Measurements from ENCODE around the gene CREB3L2.

CREB3L2 gene

GRCh38 chr7:137891016-137891655 is 110.8 kb downstream of the CREB3L2 start:
- no peak for DNase-seq

DNA sequence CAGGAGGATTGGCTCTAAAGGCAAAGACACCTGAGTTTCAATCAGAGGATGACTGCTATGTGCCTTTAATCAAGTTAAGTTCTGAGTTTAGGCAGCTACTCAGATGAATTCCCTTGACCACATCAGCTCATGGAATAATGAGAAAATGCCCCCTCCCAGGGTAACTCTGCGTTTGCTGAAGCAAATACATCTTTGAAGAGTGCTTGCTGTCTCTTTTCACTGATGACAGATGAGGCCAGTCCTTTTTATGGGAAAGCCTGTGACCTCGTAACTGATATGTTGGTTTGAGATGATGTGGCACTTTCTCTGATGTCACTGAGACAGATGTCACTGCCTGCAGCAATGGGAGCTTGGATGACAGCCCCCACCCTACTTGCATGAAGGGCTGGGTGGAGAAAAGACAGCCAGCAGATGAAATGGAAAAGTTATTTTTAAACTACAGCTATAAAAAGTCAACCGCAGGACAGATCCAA is 111.4 kb downstream of the CREB3L2 start:
- DNase-seq, result no peak

DNA sequence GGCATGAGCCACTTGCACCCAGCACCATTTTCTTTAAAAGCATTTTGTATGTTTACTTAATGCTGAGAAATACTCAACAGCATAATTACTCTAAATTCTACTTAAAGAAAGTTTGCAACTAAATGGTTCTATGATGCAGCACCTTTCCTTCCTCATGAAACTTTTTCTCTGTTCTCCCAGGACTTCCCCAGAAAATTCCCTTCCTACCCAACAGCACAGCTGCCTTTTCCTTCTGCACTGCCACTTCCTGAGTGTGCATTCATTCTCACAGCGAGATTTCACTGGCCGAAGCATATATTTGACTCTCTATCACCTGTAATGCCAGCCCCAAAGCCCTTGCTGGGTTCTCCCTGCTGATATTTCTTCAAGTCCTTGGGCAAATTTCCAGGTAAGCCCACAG is 113.6 kb downstream of the CREB3L2 start:
- no peak for DNase-seq

- no peak for DNase-seq
These were observed 115.1 kb downstream of the CREB3L2 start for GRCh38 chr7:137886746-137887145.

- DNase-seq, result no peak
These were observed 115.6 kb downstream of the CREB3L2 start for GRCh38 chr7:137886281-137886680.

GRCh38 chr7:137885678-137886077 is 116.2 kb downstream of the CREB3L2 start:
- DNase-seq, result no peak

- DNase-seq, result no peak
These were observed 119.1 kb downstream of the CREB3L2 start for GRCh38 chr7:137882806-137883205.

GRCh38 chr7:137882261-137882668 is 119.6 kb downstream of the CREB3L2 start:
- DNase-seq, result no peak

GRCh38 chr7:137881607-137882260 is 120.2 kb downstream of the CREB3L2 start:
- DNase-seq, result no peak

DNA sequence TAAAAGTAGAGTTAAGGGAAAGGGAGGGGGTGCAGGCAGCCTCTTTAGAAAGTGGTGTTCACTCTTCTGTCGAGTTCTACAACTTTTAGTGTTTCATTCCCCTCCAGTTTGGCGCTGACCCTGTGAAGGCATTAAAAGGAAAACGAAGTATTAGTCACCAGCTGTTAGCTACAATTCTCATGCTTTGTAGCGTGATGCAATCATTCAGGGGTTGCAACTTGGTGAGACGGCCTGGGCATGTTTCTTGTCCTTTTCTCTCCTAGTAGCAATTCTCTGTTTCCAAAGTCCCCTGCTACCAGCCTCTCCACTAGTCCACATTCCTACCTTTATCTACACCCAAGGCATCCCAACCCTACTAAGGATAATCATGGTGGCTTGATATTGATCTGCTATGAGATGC is 121.5 kb downstream of the CREB3L2 start:
- no peak for DNase-seq

DNA sequence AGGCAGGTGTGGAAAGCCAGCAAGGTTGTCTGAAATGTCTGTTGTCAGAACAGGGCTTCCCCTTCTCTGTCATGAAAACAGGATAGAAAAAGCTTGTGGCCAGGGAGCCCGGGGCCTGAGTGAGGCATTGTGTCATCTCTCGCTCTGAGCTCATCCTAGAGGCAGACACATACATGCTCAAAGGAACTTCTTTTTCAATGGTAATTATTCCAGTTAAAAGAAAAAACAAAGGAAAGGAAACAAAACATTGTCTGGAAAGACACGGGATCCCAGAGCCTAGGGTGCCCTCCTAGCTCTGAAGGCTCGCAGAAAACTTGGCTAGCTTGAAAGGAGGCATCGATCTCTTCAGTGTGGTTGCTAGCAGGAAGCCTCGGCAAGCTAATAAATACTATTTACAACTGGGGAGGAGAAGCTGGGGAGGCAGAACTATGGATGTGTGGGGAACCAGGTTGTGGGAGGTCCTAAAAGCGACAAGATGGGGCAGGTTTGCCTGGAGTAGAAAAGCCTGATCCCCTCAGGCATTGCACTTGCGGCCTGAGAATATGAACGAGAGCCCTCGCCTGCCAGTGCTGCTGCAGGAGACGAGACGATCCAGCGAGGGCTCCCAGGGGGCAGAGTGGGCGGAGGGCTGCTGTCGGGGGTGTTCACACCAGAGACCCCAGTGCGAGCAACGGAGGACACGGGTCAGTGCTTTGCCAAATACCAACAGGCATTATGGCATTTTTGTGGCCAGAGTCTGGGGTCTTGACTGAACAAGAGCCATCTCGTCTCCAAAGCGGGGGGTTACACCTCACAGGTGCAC is 122.3 kb downstream of the CREB3L2 start:
- no peak for DNase-seq

DNA sequence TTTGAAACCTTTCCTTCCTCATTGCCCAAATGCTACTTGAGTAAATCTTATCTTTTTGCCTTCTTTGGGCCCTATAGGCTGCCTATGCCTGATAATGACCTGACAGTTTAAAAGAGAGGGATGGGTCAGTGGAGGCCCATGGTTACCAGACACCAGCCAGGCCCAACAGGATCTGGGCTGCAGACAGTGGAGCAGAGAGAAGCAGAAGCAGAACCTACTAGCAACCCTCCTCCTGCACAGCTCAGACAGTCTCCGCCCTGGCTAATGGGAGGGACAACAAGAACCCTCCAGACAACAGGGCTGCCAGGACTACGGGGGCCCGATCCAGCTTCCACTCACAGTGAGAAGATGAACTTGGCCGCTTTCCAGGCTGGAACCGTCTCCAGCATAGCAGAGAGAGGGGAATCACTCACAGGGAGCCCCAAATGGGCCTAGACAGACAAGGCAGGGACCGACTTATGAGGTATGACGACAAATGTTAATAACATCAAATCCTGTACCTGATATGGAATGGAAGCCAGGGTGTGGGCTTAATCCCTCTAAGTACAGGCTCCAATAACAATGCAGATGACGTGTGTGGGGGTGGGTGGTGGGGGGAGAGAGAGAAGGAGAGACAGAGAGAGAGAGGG is 123.4 kb downstream of the CREB3L2 start:
- no peak for DNase-seq

- no peak for DNase-seq
These were observed 124.7 kb downstream of the CREB3L2 start for GRCh38 chr7:137877027-137877675.

GRCh38 chr7:137875746-137876145 is 126.1 kb downstream of the CREB3L2 start:
- DNase-seq, result no peak

DNA sequence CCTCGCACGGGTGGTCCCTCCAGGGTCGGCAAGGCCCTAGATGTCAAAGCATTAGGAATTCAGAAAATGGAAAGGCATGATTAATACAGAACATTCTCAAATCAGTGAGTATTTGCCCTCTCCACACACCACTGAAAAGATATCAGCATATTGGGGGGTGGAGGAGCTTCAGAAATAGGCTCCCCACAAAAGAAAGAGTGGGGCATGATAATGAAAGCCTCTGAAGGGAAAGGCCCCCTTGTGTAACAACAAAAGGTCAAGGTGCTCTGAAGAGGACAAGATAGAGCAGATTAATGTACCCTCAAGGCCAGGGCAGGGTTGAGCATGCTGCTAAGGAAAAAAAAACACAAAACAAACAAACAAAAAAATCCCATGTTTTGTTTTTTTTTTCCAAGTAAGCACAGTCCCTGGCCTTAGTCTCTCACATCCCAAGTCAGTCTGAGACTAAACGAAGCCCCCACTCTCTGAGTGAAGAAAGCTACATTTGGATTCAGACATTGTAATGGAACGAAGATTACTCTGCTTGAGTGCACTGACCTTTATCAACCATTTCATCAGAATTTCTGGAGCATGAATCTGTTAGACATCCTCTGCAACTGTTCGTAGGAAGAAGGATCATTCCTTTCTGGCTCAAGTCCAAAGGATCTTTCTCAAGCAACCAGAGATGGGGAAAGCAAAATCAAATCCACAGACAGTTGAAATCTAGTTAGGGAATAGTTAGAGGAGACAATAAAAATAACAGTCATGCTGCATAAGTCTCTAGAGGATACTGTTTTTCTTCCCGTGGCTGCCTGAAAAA is 127.7 kb downstream of the CREB3L2 start:
- no peak for DNase-seq

- DNase-seq, result no peak
These were observed 128.4 kb downstream of the CREB3L2 start for GRCh38 chr7:137873524-137873923.

- DNase-seq, result no peak
These were observed 130.5 kb downstream of the CREB3L2 start for GRCh38 chr7:137871170-137871915.

DNA sequence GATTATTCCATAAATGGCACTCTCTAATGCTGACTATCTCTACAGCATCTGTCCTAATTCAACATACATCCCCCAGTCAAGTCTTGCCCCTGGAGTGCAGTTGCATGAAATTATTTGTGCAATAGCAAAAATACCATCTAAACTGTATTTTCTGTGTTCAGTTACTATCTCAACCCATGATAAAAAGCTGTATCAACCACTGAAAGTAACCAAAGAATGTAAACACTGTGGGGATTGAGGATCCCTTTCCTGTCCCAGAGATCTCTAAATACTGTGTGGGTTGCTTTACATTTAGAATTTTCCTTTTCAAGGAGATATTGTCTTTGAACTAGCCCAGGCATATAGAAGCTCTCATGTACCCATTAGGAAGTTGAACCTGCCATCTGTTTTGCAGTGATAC is 131.2 kb downstream of the CREB3L2 start:
- DNase-seq, result no peak

DNA sequence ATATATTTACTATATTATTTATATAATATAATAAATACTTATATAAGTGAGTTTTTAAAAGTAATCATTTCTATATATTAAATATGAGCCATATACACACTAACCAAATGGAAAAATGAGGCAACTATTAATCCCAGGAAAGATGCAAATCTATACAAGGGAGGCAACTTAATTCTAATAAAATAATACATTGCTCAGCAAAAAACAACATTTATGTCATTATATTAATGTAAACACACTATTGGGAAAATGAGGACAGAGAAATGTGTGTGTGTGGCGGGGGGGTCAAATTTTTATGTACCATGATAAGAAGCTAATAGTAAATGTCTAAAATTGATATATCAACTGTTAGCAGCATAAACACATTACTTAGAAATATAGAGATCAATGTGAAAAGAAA is 131.8 kb downstream of the CREB3L2 start:
- no peak for DNase-seq

DNA sequence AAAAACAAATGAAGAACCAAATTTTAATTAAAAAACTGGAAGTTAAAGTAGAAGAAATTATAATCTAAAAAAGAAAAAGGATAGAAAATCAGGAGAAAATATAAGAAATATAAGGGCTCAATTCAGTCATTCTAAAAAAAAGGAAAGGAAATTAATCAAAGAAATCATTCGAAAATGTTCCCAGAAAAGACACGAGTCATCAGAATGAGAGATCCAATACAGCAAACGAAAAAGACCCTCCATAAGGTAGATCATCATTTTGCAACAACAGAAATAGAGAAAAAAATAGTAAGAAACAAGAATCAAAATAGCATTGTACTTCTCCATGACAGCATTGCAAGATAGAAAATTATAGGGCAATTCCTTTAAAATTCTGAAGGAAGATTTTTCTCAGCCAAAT is 132.6 kb downstream of the CREB3L2 start:
- no peak for DNase-seq

GRCh38 chr7:137867289-137867688 is 134.6 kb downstream of the CREB3L2 start:
- DNase-seq, result no peak

Measured in DMS153 (cell line).